GM06990 (cell line): ENCODE results near the gene UGT1A3.

ENCODE experiments used
- DNase-seq: peaks from one replicate; pipeline ENCODE4 v3.0.0-alpha.2; 2011; ENCODE audit not compliant: insufficient read length; ENCODE audit errors: extremely low read depth
- H3K27me3 ChIP-seq: replicated peaks from 2 replicates; pipeline ENCODE4 v1.6.0; 2011; ENCODE audit warnings: low read length; ENCODE audit not compliant: control insufficient read depth, insufficient read depth
- H3K36me3 ChIP-seq: 2 replicates; pipeline ENCODE4 v1.5.1; 2011; ENCODE audit warnings: low read length; ENCODE audit not compliant: control insufficient read depth, insufficient read depth
- H3K4me3 ChIP-seq: replicated peaks from 2 replicates; pipeline ENCODE4 v1.5.1; 2011; ENCODE audit warnings: low read depth, mild to moderate bottlenecking, control low read depth, low read length
- TF ChIP-seq, protein P1 (sequence below): IDR thresholded peaks from 2 replicates; pipeline ENCODE4 v1.5.1; 2011; ENCODE audit warnings: low read length, control low read depth, mild to moderate bottlenecking, inconsistent platforms; ENCODE audit not compliant: insufficient read depth, poor library complexity, severe bottlenecking

The UGT1A3 gene

DNA sequence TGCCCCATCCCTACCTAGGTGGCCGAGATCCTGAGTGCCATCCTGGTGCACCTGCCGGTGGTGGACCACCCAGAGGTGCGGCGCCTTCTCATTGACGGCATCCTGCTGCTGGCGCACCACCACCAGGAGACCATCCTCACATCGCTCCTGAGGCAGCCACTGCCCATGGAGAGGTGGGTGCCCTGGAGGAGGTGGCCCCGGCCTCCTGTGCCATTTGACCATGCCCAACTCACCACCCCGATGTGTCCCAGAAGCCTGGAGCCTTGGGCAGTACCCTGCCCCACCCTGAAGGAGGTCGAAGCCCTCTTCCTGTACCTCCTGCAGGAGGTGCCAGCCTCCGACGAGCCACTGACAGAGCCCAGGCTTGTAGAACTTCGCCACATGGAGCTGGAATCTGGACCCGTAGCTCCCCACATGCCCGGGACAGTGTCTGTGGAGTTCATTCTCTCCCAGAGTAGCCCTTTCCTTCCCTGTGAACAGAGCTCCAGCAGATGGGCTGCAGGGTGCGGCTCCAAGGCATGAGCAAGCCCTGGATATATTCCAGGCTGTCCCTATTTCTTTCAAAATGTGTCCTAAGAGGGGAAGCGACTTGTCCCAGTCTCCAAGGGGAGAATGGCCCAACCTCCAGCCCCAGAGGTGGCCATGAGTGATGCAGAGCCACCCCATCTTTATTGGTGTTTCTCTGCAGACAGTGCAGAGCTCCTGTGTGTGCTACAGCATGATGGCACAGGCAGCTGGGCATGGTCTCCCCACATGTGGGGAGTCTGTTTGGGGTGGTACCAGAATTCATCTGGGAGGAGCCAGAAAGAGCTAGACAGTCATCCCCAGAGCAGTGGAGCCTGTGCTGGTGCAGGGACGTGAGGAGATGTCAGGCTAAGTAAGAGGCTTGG lies 91.3 kb downstream of the UGT1A3 start:
- Histone ChIP-seq H3K27me3 (peaks cover 2% of the 10 kb centered on the region; the same call in 1 of the 2 replicates), H3K36me3 (no peaks in the 10 kb centered on the region), H3K4me3 (no peak overlapping the region)
- no peak for DNase-seq
- TF ChIP-seq, protein P1, sequence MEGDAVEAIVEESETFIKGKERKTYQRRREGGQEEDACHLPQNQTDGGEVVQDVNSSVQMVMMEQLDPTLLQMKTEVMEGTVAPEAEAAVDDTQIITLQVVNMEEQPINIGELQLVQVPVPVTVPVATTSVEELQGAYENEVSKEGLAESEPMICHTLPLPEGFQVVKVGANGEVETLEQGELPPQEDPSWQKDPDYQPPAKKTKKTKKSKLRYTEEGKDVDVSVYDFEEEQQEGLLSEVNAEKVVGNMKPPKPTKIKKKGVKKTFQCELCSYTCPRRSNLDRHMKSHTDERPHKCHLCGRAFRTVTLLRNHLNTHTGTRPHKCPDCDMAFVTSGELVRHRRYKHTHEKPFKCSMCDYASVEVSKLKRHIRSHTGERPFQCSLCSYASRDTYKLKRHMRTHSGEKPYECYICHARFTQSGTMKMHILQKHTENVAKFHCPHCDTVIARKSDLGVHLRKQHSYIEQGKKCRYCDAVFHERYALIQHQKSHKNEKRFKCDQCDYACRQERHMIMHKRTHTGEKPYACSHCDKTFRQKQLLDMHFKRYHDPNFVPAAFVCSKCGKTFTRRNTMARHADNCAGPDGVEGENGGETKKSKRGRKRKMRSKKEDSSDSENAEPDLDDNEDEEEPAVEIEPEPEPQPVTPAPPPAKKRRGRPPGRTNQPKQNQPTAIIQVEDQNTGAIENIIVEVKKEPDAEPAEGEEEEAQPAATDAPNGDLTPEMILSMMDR: no peak

DNA sequence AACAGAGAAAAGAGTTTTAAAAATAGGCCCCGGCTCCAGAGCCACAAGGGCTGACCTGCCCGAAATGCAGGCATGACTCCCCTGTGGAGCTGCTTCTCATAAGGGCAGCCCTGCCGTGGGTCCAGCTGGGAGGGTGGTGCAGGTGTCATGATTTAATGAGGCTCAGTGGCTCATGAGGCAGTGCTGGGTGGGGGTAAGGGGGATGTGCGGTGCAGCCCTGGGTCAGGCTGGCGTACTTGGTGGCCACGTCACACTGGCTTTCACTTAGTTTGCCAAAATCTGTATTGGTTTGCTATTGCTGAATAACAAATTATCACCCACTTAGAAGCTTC lies 91.9 kb downstream of the UGT1A3 start:
- Histone ChIP-seq H3K4me3 (no peak overlapping the region), H3K27me3 (peaks cover 2% of the 10 kb centered on the region; the same call in 1 of the 2 replicates), H3K36me3 (no peaks in the 10 kb centered on the region)
- no peak for DNase-seq
- TF ChIP-seq, protein P1: no peak

DNA sequence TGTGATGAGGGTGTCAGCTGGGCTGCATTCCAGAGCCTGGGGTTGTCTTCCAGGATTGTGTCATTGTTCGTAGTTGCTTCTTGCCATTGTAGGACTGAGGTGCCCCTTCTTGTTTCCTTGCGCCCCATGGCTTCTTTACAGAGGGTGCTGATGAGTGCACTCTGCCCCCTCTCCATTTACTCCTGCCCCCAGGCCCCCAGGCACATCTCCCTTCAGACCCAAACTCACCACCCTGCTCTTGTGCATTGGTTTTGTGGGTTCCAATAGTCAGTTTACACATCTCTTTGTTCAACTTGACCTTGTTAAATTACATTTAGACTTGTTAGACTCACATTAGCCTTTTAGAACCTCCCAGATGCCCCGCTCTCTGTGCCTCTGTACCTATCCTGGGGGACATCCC lies 92.4 kb downstream of the UGT1A3 start:
- TF ChIP-seq, protein P1: no peak
- no peak for DNase-seq
- Histone ChIP-seq H3K36me3 (no peaks in the 10 kb centered on the region), H3K4me3 (no peak overlapping the region), H3K27me3 (peaks cover 2% of the 10 kb centered on the region; the same call in 1 of the 2 replicates)

DNA sequence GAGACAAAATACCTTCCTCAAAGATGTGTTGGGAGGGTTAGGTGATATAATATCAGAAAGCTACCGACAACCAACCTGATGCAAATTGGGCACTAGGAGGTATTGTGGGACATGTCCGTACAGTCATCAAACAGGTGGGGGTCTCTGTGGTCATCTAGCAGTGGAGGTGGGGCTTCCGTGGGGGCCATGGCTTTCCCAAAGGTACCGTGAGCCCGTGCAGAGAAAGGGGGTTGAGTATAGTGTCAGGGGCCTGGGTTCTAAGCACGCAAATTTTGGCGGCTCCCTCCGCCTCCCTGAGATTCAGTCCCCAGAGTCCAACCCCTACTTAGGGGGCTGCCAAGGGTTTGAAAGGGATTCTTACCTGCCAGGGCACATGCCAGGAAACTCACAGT lies 92.9 kb downstream of the UGT1A3 start:
- TF ChIP-seq, protein P1: no peak
- no peak for DNase-seq
- no peaks in the 10 kb centered on the region for H3K36me3 ChIP-seq
- H3K4me3 ChIP-seq: no peak overlapping the region
- peaks cover 2% of the 10 kb centered on the region; the same call in 1 of the 2 replicates for H3K27me3 ChIP-seq

DNA sequence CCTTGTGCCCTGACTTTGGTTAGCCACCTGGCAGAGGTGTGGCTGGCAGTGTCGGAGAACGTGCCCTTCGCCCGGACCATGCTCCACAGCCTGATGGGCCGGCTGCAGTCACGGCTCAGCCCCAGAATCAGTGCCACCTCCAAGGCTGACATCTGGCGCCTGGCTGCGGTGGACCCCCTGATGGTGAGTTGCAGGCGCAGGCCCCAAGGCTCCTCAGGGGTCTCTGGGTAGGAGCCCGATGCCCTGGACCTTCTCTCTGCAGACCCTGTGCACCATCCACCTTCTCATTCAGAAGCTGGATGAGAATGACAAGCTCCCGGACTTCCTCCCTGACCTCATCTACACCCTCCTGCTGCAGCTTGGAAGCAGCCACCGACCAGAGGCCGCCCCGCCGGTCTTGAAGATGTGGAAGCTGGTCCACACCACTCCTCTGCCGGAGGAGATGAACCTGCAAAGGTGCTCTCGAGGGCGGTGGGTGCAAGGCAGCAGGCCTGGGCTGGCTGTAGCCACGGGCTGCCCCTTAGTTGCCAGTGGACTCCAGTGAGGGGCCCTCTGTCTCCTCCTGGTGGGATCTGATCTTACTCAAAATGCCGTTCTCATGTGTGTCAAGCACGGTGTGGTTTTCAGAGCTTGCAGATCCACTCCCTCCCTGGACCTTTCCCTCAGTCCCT lies 93.4 kb downstream of the UGT1A3 start:
- no peak for DNase-seq
- H3K36me3 ChIP-seq: no peaks in the 10 kb centered on the region
- no peak overlapping the region for H3K4me3 ChIP-seq
- H3K27me3 ChIP-seq: peaks cover 2% of the 10 kb centered on the region; the same call in 1 of the 2 replicates
- TF ChIP-seq, protein P1: no peak
